Measurements from ENCODE around the gene HSPA6.
A peak's percentile ranks its signal among the peaks of the same experiment; 100 is the strongest.
"Not testable (repeated sequence)": the region's sequence is repeated elsewhere in the genome, so short reads cannot be mapped to it uniquely, and the experiment has no call there.

HSPA6 gene

GRCh38 chr1:161505686-161506085 lies 18.7 kb upstream of the HSPA6 start:
- no peak for DNase-seq

DNA sequence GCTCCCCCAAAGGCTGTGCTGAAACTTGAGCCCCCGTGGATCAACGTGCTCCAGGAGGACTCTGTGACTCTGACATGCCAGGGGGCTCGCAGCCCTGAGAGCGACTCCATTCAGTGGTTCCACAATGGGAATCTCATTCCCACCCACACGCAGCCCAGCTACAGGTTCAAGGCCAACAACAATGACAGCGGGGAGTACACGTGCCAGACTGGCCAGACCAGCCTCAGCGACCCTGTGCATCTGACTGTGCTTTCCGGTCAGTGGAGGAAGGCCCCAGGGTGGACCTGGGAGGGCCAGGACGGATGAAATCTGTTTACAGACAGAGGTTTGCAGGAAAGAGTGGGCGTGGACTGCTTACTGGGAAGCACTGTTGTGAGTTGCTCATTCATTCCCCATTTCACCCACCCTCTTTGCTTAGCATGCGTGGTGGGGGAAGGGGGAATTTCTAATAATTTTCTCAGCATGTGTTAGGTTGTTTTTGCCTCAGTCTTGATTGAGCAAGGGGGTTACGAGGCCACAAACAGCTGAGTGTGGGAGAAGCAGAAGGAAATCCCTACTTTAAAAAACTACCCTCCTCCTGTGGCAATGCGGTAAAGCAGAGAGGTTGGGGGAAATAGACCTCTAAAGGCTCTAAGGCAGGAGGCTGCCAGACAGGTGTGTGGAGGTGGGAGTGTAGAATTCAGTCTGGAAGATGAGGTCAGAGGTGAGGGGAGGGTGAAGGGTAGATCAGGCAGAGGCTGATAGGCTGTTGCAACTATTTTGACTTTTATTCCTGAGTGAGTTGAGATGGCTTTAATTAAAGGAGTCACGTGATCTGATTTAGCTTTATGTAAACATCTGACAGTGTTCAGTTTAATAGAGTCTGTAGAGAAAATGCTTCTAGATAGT lies 17.8 kb upstream of the HSPA6 start:
- peak; percentile 20 for DNase-seq

- DNase-seq, result no peak
These were observed 13.9 kb upstream of the HSPA6 start for GRCh38 chr1:161510477-161510876.

GRCh38 chr1:161511018-161511755 lies 13.2 kb upstream of the HSPA6 start:
- DNase-seq, result no peak

DNA sequence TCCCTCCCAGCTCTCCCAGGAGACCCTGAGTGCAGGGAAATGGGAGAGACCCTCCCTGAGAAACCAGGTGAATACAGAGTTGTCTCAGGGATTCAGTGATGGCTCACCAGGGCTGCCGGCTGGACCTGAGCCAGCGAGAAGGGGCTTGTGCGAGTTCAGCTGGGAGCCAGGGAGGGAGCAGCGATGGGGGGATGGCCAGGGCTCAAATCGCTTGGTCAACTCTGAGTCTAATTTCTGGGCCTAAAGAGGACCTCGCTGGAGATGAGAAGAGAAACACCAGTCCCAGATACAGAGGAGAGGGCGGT lies 12.6 kb upstream of the HSPA6 start:
- DNase-seq, result no peak

DNA sequence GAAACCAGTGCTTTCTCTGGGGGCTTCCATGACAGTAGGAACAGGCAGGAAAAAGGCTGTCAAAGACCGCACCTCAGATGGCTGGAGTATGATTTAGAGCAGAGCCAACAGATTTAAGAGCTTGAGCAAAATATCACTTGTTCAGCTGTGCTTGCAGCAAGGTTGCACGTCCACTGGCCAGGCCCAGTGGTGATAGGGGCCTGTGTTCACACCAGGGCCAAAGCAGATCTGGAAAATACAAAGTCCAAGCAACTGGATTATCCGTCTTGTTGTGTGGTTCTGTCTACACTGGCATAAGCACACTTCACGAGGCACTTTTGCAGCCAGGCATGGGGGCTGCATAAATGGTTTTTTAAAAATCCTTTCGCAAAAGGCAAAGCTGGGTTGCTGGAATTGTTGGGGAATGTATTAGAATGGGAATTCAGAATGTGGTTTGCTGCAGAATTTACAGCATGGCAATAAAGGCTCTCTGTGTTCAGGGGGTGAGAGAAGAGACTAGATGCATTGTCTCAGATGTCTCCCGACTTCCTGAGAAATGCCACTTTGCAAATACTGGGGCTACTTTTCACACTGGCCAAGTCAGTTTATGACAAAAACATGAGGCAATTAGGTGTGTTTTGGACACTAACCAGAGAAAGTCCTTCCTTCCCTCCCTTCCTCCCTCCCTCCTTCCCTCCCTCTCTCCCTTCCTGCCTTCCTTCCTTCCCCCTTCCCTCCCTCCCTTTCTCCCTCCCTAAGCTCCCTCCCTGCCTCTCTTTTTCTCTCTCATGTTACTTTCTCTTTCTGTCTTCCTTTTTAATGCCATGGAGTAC lies 11.5 kb upstream of the HSPA6 start:
- not testable (repeated sequence) for DNase-seq

DNA sequence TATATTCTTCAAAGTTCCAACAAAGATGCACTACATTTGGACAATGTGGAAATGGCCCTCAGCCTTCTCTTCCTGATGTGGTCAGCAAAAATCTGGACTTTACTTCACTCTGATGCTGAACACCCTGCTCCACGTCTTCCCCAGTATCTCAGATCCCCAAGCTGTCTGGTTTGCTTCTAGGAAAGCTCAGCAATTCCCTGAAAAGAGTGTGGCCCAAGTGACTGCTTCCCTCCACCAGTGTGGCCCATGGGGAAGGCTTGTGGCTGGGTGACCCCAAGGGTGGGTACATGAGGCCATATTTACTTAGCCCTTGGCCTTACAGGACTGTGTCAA lies 10.9 kb upstream of the HSPA6 start:
- not testable (repeated sequence) for DNase-seq

GRCh38 chr1:161513953-161514352 lies 10.4 kb upstream of the HSPA6 start:
- DNase-seq, result not testable (repeated sequence)

DNA sequence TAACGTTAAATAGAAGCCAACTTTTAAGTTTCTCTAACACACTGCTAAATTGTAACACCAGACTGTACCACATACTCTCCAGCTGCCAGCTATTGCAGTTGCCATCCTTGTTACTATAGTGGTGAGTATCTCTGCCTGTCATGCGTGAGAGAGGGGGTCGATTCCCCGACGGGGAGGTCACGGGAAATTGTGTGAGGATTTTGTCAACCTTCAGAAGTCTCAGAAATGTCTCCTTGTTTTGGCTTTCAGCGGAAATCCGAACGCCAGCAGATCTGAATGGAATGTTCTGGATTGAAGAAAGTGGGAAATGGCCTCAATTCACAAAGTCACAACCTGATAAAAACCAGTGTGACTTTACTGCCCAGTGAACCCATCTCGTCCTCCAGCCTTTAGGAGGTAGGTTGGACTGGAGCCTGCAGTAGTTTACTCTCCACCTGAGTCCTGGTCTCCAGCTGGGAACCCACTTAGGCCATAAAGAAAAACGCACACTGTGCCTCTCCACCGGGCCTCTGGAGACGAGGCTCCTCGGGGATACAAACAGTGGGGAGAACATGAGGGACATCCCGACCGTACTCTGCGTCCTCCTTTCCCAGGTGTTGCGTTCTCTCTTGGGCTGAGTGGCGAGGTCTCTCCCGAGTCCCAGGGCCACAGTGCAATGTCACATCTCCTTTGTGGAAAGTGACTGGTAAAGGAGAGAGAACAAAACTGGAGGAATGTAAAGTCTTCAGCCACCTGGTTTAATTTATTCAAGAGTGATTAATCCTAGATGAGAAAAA lies 1.1 kb upstream of the HSPA6 start:
- not testable (repeated sequence) for DNase-seq

GRCh38 chr1:161524742-161525291 lies 477 bp downstream of the HSPA6 start:
- DNase-seq, result not testable (repeated sequence)

DNA sequence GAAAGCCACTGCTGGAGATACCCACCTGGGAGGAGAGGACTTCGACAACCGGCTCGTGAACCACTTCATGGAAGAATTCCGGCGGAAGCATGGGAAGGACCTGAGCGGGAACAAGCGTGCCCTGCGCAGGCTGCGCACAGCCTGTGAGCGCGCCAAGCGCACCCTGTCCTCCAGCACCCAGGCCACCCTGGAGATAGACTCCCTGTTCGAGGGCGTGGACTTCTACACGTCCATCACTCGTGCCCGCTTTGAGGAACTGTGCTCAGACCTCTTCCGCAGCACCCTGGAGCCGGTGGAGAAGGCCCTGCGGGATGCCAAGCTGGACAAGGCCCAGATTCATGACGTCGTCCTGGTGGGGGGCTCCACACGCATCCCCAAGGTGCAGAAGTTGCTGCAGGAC lies 981 bp downstream of the HSPA6 start:
- DNase-seq, result not testable (repeated sequence)

GRCh38 chr1:161525918-161526317 lies 1.6 kb downstream of the HSPA6 start:
- DNase-seq, result not testable (repeated sequence)

DNA sequence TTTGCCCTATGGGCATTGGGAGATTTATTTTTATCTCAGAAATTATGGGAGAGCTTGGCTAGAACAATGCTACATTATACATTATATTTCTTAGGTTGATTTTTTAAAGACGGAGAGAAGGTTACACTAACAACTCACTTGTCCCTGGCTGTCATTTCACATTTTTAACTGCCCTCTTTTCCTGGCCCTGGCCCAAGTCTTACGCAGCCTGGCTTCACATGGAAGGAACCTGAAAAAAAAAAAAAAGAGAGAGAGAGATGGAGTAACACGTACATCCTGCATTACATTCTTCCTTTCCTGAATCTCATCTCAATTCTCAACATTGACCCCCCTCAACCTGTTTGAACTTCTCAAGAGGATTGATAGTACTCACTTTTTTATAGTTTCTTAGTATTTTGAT lies 4.2 kb downstream of the HSPA6 start:
- not testable (repeated sequence) for DNase-seq

- not testable (repeated sequence) for DNase-seq
These were observed 5.2 kb downstream of the HSPA6 start for GRCh38 chr1:161529463-161530104.

- DNase-seq, result peak; percentile 76
These were observed 5.8 kb downstream of the HSPA6 start for GRCh38 chr1:161530158-161530557.

- DNase-seq, result peak; percentile 94
These were observed 6.6 kb downstream of the HSPA6 start for GRCh38 chr1:161530671-161531641.

GRCh38 chr1:161531986-161532643 lies 7.8 kb downstream of the HSPA6 start:
- DNase-seq, result no peak

- DNase-seq, result not testable (repeated sequence)
These were observed 8.6 kb downstream of the HSPA6 start for GRCh38 chr1:161532644-161533567.
